ENCODE results near the gene WNT7B. TPM values are rescaled to one million over a fixed set of nuclear protein-coding genes. Genes with fewer than 3 reads are reported as not detected.

WNT7B gene
- total and polyA plus RNA-seq, 10 of the 15 experiments (the other 5 are each of a cell fraction or from before 2014, with no cell fraction given) = 0.12 TPM; not detected in 9

- CTCF ChIA-PET = no interaction called here
Measured at GRCh38 chr22:45959719-45960476, 17.1 kb downstream of the WNT7B start.

GRCh38 chr22:45958971-45959370 lies 18.0 kb downstream of the WNT7B start:
- ChIA-PET CTCF (no interaction called here), RAD21 (ENCODE audit: unreplicated experiment) (no interaction called here), POLR2A (no interaction called here), SMC1A (ENCODE audit: uncharacterized antibody, unreplicated experiment) (no interaction called here)
- Histone ChIP-seq H3K27me3 (replicated peaks in 1 of 2; ENCODE audit: control insufficient read depth in 2 of 2, insufficient read depth in 2 of 2, low read length in 1 of 2) (peaks cover 0 to 2% of the 10 kb centered on the region in 2 experiments; a peak in 1 of 4 replicates), H3K27ac (ENCODE audit: control insufficient read depth, insufficient read depth) (no peak overlapping the region), H3K4me1 (ENCODE audit: control insufficient read depth, insufficient read depth, low read length) (no peaks in the 10 kb centered on the region), H3K9me3 (replicated peaks; ENCODE audit: control insufficient read depth, insufficient read depth, low read length) (no peaks in the 10 kb centered on the region), H3K9ac (ENCODE audit: control insufficient read depth, insufficient read depth, low read length) (no peak overlapping the region), H2AFZ (ENCODE audit: control insufficient read depth, low read depth, low read length) (no peak overlapping the region), H3K36me3 (ENCODE audit: control insufficient read depth in 2 of 2, insufficient read depth in 2 of 2, low read length in 1 of 2) (no peaks in the 10 kb centered on the region), H3K4me2 (ENCODE audit: control insufficient read depth, insufficient read depth) (no peak overlapping the region), H3K79me2 (ENCODE audit: control insufficient read depth, insufficient read depth, low read length) (no peaks in the 10 kb centered on the region), H3K4me3 (no peak overlapping the region), H4K20me1 (ENCODE audit: control insufficient read depth, insufficient read depth) (no peaks in the 10 kb centered on the region)
- ATAC-seq = no peak
- WGBS (ENCODE audit: insufficient coverage, insufficient replicate concordance, low lambda C conversion rate, missing lambda C conversion rate) = 31% methylated on average over 16 of the region's 16 CpGs
- in situ Hi-C loops (cut with MboI) (loop anchor here (25.0 kb wide), 1 partner anchor 1047 kb away; no protein-coding TSS in a partner anchor), intact Hi-C loops (cut with micrococcal nuclease; ENCODE audit: unreplicated experiment) (no loop called here)
- BruUV-seq (replicated peaks) = no TSS peak
- TF ChIP-seq ESRRA (IDR thresholded peaks at IDR 0.05; ENCODE audit: low read length) (no peak), YY1 (IDR thresholded peaks at IDR 0.05; ENCODE audit: low read depth, low read length) (no peak), HDAC6 (IDR thresholded peaks at IDR 0.05; ENCODE audit: unreplicated experiment) (no peak), FOXM1 (IDR thresholded peaks at IDR 0.05; ENCODE audit: low read depth, low read length) (no peak), BRCA1 (IDR thresholded peaks at IDR 0.05; ENCODE audit: low read depth, low read length) (no peak)
- no peak for DNase-seq (ENCODE audit: low read depth, low spot score)
- no peak for FAIRE-seq

More at GRCh38 chr22:45959719-45960476, 17.1 kb downstream of the WNT7B start:
- DNase-seq (ENCODE audit: low read depth, low spot score) = no peak
- no peak for ATAC-seq
- Histone ChIP-seq H3K36me3 (ENCODE audit: control insufficient read depth in 2 of 2, insufficient read depth in 2 of 2, low read length in 1 of 2) (no peaks in the 10 kb centered on the region), H2AFZ (ENCODE audit: control insufficient read depth, low read depth, low read length) (no peak overlapping the region), H3K4me2 (ENCODE audit: control insufficient read depth, insufficient read depth) (no peak overlapping the region), H3K9me3 (replicated peaks; ENCODE audit: control insufficient read depth, insufficient read depth, low read length) (no peaks in the 10 kb centered on the region), H3K4me1 (ENCODE audit: control insufficient read depth, insufficient read depth, low read length) (no peaks in the 10 kb centered on the region), H3K4me3 (no peak overlapping the region), H3K9ac (ENCODE audit: control insufficient read depth, insufficient read depth, low read length) (no peak overlapping the region), H3K79me2 (ENCODE audit: control insufficient read depth, insufficient read depth, low read length) (no peaks in the 10 kb centered on the region), H3K27ac (ENCODE audit: control insufficient read depth, insufficient read depth) (no peak overlapping the region), H4K20me1 (ENCODE audit: control insufficient read depth, insufficient read depth) (no peaks in the 10 kb centered on the region), H3K27me3 (replicated peaks in 1 of 2; ENCODE audit: control insufficient read depth in 2 of 2, insufficient read depth in 2 of 2, low read length in 1 of 2) (peaks cover 0 to 2% of the 10 kb centered on the region in 2 experiments; a peak in 1 of 4 replicates)
- 36% methylated on average over 18 of the region's 18 CpGs for WGBS (ENCODE audit: insufficient coverage, insufficient replicate concordance, low lambda C conversion rate, missing lambda C conversion rate)
- TF ChIP-seq ASH2L (IDR thresholded peaks at IDR 0.05; ENCODE audit: borderline replicate concordance, low read depth) (no peak), PKNOX1 (IDR thresholded peaks at IDR 0.05) (no peak)
- no peak for FAIRE-seq
- RAD21 ChIA-PET (ENCODE audit: unreplicated experiment) = no interaction called here
- SMC1A ChIA-PET (ENCODE audit: uncharacterized antibody, unreplicated experiment) = no interaction called here
- POLR2A ChIA-PET = no interaction called here
- BruUV-seq (replicated peaks) = no TSS peak
- intact Hi-C loops (cut with micrococcal nuclease; ENCODE audit: unreplicated experiment) (no loop called here), in situ Hi-C loops (cut with MboI) (loop anchor here (25.0 kb wide), 1 partner anchor 1048 kb away; no protein-coding TSS in a partner anchor)
